NCI-H2029 (cell line): ENCODE data around the gene AASDH.
"Not testable (repeated sequence)": the region's sequence is repeated elsewhere in the genome, so short reads cannot be mapped to it uniquely, and the experiment has no call there.

Experiments used
- DNase-seq: peaks from one replicate; lab custom pipeline; 2025; lab: John Stamatoyannopoulos, UW

Gene AASDH

GRCh38 chr4:56400560-56400959, 13.3 kb upstream of the AASDH start:
- no peak for DNase-seq

DNA sequence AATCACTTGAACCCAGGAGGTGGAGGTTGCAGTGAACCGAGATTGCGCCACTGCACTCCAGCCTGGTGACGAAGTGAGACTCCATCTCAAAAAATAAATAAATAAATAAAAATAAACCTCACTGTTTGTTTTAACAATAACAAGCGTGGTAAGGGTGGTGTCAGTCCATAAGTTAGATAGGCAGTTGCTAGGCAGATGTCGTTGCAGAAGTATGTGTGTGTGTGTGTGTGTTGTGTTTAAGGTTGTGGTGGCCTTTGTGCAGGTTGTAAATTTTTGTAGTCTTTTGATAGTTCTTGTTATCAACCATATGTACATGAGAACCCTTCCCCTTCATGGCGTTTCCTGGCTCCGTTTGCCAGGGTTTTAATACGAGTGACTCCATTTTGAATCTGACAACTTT, 4.0 kb upstream of the AASDH start:
- no peak for DNase-seq

- DNase-seq = no peak
Observed at GRCh38 chr4:56389558-56389957, 2.3 kb upstream of the AASDH start.

DNA sequence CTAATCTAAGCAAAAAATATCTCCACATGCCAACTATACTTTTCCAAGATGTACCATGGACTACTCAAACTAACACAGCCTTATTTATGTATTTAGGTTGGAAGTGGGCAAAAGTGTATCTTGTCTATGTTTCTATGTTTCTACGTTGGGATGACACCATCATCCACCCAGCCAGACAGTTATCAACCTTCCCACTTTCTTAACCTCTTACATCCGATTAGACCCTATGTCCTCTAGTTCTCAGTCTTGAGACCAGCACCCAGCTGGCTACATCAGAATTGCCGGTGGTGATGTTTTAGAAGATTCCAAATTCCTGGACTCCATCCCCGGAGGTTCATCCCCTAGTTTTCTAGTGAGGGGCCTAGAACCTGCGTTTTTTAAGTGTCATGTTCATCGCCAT, 1.0 kb upstream of the AASDH start:
- DNase-seq = no peak

DNA sequence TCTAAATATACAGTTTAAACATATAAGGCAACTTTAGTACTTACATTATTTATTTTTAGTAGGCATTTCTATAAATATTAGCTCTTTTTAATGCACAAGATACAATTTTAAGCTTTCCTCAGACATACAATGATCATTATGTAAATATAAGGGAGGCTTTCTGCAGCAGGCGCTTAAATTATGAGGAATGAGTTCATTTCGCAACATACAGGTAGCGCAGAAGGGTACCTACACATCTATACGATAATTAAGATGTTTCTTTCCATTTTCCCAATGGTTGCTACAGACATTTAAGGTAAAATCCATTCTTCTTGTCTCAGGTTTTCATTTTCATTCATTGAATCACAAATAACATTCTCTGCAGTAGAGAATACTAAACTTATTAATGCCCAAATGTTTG, 1.2 kb downstream of the AASDH start:
- DNase-seq = no peak

- no peak for DNase-seq
Observed at GRCh38 chr4:56375458-56375857, 11.8 kb downstream of the AASDH start.

DNA sequence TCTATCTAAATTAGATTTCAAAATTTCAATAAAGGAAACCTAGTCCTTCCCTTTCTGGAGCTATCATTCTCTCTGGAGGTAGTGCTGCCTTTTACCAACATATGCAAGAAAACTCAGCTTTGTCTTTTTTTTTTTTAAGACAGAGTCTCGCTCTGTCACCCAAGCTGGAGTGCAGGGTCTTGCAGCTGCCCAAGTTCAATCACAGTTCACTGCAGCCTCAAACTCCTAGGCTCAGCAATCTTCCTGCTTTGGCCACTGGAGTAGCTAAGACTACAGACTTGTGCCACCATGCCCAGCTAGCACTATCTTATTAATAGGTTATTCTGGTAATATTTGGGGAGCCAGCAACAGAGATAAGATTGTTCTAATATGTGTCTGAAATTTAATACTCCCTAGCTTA, 12.3 kb downstream of the AASDH start:
- DNase-seq = no peak

GRCh38 chr4:56372774-56373173, 14.5 kb downstream of the AASDH start:
- no peak for DNase-seq

GRCh38 chr4:56371426-56372220, 15.7 kb downstream of the AASDH start:
- DNase-seq = no peak

DNA sequence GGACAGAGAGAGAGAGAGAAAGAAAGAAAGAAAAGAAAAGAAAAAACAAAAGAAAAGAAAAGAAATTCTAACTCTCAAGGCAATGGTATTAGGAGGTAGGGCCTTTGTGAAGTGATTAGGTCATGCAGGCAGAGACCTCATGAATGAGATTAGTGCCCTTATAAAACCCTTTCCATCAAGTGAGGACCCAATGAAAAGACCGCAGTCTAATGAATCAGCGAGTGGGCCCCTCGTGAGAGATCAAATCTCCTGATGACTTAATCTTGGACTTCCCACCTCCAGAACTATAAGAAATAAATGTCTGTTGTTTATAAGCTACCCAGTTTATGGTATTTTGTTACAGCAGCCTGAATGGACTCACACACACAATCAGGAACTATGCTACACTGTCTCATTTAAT, 16.9 kb downstream of the AASDH start:
- no peak for DNase-seq

DNA sequence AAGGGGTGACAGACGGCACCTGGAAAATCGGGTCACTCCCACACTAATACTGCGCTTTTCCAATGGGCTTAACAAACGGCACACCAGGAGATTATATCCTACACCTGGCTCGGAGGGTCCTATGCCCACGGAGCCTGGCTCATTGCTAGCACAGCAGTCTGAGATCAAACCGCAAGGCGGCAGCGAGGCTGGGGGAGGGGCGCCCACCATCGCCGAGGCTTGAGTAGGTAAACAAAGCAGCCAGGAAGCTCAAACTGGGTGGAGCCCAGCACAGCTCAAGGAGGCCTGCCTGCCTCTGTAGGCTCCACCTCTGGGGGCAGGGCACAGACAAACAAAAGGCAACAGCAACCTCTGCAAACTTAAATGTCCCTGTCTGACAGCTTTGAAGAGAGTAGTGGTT, 24.3 kb downstream of the AASDH start:
- DNase-seq = not testable (repeated sequence)

DNA sequence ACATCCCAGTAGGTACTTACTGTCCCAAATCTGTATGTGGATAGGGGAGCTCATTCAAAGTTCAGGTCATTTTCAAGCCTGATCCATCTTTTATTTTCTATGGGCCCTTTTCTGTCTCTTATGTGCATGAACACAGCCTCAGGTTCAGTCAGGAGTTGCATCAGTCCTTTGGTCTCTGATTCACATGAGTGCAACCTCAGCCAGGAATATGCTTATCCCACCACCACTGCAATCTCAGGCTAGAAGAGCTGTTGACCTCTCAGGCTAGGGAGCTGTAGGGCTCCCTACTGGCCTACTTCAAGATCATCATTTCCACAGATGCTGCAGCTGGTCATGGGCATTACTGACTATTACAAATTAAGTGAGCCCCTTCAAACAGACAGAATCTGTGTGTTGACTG, 27.2 kb downstream of the AASDH start:
- no peak for DNase-seq

DNA sequence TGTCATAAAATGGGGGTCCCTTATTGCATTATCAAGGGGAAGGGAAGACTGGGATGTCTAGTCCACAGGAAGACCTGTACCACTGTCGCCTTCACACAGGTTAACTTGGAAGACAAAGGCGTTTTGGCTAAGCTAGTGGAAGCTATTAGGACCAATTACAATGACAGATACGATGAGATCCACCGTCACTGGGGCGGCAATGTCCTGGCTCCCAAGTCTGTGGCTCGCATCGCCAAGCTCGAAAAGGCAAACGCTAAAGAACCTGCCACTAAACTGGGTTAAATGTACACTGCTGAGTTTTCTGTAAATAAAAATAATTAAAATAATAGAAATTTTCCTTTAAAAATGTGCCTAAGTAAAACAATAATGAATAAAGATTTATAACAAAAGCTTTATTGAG, 30.6 kb downstream of the AASDH start:
- DNase-seq = no peak

GRCh38 chr4:56348576-56348975, 38.7 kb downstream of the AASDH start:
- DNase-seq = no peak

DNA sequence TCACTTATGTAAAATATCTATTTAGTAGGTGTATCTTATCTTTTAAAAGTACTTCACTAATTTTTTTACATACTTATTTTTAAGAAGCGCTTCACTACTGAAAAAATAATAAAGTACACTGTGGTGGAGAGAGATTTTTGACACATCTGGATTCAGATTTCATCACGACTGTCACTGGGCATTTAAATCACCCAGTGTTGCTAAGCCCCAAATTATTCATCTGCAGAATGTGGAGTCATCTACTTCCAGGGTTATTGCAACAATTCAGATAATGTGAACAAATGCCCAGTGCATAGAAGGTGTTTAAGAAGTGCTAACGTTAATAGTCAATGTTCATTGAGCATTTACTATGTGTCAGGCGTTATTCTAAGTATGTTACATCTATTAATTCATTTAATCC, 41.8 kb downstream of the AASDH start:
- no peak for DNase-seq

DNA sequence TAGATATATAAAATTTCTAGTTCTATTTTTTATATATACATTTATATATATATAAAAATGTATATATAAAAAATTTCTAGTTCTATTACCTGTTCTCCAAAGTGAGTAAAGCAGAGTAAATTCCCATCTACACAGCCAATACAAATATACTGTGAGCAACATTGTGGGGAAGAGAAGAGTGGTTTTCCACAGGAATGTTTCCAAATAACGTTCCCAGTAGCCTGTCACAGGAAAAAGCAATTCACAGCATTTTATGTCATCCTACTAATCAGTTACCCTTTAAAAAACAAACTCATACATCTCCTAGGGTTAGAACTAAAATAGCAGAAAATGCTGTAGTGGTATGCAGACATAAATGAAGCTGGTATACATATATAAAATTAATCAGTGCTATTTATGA, 44.5 kb downstream of the AASDH start:
- no peak for DNase-seq

DNA sequence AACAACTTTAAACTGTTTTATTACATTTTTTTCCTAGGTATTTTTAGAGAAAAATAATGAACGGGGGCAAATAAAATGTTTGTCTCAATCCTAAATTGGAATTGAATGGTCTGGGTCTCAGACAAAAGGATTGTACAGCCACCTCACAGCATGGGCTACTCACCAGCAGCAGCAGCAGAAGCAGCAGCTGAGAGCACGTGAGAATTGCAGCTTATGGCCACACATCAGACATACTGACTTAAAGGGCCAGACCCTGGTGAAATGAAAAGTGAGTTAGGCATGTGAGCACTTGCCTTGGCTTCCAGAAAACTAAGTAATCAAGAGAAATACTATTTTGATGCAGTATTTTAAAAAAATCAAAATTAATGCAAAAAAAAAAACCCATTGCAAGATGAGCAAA, 56.6 kb downstream of the AASDH start:
- DNase-seq = no peak

GRCh38 chr4:56326363-56326762, 60.9 kb downstream of the AASDH start:
- DNase-seq = no peak

DNA sequence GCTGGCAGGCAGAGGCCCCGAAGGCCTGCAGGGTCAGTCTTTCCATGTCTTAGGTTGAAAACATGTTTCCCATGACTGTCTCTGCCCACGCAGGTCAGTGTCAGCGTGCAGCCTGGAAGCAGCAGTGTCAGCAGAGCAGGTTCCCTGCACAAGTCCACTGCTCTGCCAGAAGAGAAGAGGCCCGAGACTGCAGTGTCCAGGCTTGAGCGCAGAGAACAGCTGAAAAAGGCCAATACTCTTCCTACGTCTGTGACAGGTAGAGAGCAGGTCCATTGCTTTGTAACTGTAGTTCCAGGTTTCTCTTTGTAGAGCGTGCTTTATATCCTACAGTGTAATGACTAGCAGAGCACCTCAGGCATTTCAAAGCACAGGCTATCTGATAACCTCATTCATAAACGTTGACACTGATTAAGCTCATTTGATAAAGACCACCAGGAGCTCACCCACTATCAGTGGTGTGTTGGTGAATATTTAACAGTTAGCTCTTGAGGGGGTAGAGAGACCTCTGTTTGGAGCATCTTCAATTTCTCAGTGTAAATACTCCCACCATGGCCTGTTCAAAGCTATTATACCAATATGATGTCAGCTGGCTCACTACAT, 63.2 kb downstream of the AASDH start:
- no peak for DNase-seq

GRCh38 chr4:56323327-56323726, 64.0 kb downstream of the AASDH start:
- DNase-seq = no peak

GRCh38 chr4:56321251-56321650, 66.0 kb downstream of the AASDH start:
- DNase-seq = no peak

- DNase-seq = no peak
Observed at GRCh38 chr4:56320293-56320692, 67.0 kb downstream of the AASDH start.

DNA sequence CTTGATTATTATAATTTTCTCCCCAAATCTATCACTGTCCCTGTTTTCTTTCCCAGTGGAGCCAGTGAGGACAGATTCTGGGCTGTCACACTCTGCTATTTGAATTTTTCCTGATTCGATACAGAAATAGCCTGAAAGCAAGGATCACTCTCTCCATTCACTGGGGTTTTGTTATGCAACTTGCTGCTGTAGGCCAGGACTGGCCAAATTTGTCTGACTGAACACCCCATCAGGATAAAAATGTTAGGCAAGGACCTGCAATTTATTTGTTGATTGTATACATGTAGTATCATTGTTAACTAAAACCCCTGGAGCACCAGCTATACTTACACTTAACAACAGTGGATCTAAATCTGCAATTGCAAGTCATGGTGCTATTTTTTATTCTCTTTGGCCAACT, 68.7 kb downstream of the AASDH start:
- no peak for DNase-seq

- DNase-seq = no peak
Observed at GRCh38 chr4:56317749-56318148, 69.5 kb downstream of the AASDH start.
